ENCODE data around the gene CENPX.

DNA sequence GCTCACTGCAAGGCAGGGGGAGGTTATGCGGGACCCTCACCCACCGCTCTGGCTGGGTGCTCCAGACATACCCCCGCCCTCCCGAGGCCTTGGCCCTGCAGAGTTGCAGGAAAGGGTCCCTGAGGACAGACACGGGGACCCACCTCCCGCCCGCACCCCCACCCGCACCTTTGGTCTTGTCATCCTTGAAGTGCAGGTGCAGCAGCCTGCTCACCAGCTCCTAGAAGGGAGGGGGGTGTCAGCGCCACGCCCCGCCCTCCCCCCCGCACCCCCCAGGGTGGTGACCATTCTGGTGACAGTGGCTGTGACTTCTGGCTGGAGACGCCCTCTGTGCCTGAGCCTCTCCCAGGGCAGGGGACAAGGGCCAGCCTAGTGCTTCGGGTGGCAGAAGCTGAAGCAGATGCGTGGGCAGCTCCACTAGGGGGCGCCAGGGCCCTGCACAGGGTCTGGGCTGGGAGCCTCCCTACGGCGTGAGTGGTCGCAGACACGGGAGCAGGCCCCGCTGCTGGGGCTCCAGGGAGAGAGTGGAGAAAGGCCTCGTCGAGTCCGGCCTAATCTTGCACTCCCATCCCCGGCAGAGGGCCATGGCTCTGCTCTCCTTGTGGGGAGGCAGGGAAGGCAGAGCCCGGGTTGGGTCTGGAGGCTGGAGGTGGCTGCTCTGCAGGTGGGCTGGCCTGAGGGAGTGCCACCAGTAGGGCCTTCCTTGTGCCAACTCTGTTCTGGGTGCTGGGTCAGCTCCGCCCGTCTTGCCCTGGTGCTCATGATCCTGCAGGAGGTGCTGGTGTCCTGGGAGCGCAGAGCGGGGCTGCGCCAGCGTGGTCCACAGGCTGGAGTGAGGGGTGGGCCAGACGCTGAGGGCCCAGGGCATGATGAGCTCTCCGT is 2.7 kb downstream of the CENPX start:
- TF ChIP-seq, protein P1, sequence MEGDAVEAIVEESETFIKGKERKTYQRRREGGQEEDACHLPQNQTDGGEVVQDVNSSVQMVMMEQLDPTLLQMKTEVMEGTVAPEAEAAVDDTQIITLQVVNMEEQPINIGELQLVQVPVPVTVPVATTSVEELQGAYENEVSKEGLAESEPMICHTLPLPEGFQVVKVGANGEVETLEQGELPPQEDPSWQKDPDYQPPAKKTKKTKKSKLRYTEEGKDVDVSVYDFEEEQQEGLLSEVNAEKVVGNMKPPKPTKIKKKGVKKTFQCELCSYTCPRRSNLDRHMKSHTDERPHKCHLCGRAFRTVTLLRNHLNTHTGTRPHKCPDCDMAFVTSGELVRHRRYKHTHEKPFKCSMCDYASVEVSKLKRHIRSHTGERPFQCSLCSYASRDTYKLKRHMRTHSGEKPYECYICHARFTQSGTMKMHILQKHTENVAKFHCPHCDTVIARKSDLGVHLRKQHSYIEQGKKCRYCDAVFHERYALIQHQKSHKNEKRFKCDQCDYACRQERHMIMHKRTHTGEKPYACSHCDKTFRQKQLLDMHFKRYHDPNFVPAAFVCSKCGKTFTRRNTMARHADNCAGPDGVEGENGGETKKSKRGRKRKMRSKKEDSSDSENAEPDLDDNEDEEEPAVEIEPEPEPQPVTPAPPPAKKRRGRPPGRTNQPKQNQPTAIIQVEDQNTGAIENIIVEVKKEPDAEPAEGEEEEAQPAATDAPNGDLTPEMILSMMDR (conservative IDR thresholded peaks at IDR 0.05; ENCODE audit: low read depth, low read length) = peak; percentile 78
- no peak for TF ChIP-seq EZH2 (IDR thresholded peaks at IDR 0.05; ENCODE audit: low read length, unreplicated experiment)
- TF ChIP-seq EZH2phosphoT487 (IDR thresholded peaks at IDR 0.05; ENCODE audit: borderline replicate concordance, low read length) = no peak
